ENCODE measurements around the gene RNF8.
"Not testable (repeated sequence)": the region's sequence is repeated elsewhere in the genome, so short reads cannot be mapped to it uniquely, and the experiment has no call there.

RNF8 gene

GRCh38 chr6:37353761-37354525 lies at the start of gene RNF8:
RNF8 (plus strand) TSS chr6:37353983; CDS start chr6:37354165, 182 bp downstream.
- peak; percentile 33 to 83 for DNase-seq

DNA sequence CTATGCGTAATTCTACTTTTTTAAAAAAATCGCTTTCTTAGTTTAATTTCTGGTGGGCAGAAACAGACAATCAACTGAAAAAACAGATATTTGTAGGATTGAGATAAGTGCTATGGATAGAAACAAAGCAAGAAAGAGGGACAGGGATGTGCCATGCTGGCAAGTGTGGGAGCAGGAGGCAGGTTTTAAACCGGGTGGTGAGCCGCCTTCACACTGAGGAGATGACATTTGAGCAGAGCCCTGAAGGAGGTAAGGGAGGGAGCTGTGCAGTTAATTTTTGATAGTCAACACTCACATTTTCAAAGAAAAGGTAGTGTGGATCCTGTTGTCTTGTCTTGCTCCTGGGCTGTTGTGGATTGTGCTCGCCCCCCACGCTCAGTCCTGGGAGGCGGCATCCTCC lies 49.0 kb upstream of the RNF8 start:
- DNase-seq: no peak

- DNase-seq: no peak
These were observed 47.9 kb upstream of the RNF8 start for GRCh38 chr6:37305841-37306425.

DNA sequence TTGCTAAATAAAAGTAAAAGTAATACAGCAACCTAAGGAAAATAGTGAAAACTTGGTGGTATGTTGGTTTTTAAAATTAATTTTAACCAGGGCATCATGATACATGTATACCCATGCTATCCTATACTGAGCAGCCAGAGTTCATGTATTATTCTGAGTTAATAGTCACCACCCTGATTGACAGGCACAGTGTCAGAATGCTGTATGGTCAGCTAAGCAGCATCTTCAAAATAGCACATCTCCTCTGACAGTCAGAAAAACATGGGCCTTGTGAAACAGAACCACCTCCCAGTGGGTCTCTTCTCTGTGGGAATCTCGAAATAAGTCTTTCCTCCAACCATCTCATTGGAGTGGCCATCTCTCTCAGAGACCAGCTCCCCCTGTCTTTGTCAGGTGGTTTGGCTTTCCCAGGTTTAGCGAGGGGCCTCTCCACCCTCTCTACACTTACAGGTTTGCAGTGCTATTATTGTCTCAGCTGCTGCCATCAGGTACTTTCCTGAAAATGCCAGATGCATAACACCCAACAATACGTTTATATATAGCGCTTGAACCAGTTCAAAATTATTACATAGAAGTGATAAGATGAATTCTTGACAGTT lies 47.1 kb upstream of the RNF8 start:
- no peak for DNase-seq

GRCh38 chr6:37307484-37307883 lies 46.3 kb upstream of the RNF8 start:
- DNase-seq: not testable (repeated sequence)

DNA sequence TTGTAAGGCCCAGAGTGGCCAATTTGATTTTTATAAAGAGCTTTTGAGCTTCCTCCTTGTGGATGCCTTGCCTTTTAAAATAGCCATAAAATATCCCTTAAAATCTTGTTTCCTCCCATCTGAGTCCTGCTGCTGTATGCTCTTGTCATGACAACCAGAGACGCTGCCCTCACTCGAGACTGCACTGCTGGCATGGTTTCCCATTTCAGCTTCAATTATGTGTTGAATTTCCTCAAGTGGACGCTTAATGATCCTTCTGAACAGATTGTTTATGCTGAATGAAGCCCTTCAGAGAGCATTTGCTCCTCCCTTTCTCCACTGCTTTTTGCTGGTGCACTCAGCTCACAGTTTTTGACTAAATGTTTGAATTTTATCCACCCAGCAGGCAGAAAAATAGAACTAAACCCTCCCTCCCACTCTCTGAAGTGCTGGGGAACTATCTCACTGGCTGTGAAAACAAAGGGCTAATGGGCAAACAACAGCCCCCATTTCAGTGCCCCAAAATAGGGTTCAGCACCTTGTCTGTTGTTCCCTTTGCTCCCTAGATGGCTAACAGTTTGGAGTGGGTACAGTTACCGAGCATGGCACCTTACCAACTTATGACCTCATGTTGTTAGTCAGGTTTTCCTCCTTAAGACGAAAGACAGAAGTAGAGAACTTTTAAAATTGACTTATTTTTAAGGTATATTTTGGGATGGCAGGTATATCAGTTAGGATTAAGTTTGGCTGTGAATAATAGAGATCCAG lies 45.5 kb upstream of the RNF8 start:
- DNase-seq: no peak

DNA sequence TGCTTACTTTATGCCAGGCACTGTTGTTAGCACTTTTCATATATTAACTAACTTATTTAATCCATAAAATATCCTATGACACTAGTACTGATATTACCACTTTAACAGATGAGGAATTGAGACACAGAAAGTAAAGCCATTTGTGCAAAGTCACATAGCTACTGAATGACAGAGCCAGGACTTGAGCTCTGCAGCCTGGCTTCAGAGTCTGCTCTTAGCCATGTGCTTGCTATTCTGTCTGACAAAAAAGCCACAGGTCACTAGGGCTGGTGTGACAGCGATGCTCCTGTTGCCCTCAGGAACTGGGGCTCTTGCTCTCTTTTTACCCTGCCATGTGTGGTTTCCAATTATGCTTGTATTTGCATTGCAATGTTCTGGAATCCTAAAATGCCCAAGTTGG lies 44.7 kb upstream of the RNF8 start:
- DNase-seq: no peak

- DNase-seq: no peak
These were observed 44.1 kb upstream of the RNF8 start for GRCh38 chr6:37309692-37310091.

- DNase-seq: no peak
These were observed 42.8 kb upstream of the RNF8 start for GRCh38 chr6:37310966-37311365.

GRCh38 chr6:37311741-37312473 lies 41.9 kb upstream of the RNF8 start:
- no peak for DNase-seq

DNA sequence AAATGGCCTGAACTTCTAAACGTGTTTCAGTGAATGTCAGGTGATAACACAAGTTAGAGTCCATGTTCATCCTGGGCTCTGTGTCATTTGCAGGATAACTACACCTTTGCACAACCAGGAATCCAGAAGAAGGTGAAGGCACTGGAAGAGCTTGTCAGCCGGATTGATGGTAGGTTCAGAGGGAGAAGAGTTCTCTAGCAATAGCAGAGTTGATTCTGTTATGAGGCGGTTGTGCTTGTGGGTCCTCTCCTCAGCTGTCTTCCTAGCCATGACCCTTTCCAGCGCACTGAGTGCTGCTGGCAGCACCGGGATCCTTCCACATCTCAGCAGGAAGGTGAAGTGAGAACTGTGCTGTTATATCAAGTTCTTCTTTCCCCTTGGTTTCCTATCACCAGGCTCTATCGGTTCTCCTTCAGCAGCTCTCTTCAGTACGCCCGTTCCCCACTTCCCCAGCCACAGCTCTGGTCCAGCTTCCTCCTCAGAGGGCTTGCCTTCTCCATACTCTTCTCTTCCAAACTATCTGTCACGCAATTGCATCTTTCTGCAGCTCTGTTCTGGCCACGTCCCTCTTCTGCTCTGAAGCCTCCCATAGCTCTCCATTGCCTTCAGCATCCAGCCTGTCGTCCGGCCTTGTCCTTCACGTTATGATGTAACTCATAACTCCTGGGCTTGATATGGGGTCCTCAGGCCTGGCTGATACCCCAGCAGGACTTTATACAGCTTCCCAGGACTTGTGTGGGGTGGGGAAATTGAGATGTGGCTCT lies 39.9 kb upstream of the RNF8 start:
- DNase-seq: no peak

DNA sequence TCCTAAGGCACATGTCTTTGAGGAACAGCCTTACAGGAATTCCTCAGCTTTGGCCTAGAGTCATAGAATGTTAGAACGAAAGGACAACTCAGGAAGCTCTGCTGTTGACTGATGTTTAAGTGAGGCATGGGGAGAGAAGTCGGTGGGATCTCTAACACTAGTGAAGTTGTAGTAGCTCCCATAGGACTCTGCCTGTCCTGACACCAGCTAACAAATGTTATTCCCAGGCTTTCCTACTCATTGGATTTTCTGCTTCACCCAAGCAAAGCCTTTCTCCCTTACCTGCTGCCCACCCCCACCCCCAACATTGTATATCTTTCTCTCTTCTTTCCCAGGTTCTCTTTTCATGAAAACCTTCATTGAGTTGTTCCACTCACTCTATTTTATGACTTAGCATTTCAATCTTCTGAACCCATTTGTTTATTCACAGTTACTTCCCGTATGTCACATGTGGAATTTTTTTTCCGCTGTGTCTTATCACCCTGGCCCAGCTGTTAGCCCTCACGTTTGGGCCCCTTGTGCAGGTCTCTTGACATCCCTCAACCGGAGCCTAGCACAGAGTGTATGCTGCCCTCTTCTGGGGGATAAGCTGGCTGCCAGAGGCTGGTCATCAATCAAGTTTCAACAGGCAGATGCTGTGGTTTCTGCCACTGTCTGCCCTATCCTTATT lies 39.2 kb upstream of the RNF8 start:
- DNase-seq: peak in 1 of 2 experiments; percentile 17

GRCh38 chr6:37315157-37315515 lies 38.6 kb upstream of the RNF8 start:
- DNase-seq: no peak

- no peak for DNase-seq
These were observed 37.7 kb upstream of the RNF8 start for GRCh38 chr6:37316071-37316470.

DNA sequence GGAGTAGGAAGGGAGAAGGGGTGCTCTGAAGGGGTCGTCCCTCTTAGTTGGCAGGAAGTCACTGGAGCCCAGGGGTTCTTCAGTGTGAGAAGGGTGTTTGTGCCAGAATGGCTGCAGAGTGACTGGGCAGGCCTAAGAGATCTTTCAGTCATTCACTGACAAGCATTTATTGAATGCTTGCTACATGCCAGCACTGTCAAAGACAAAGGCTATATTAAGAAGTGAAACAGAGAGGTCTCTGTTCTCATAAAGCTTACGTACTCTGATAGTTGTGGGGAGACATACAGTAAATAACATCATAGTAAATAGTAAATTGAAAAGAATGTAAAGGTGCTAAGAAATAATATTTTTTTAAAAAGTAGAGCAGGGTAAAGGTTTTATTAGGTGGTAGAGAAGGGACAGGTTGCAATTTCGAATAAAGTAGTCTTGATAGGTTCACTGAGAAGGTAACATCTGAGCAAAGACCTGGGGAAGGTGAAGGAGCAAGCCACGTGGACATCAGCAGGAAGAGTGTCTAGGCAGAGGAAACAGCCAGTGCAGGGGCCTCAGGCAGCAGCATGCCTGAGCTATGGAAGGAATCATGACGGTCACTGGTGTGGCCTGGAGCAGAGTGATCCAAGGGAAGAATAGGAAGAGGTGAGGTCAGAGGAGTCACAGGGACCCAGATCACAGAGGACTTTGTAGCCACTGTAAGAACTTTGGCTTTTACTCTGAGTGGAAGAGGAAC lies 36.3 kb upstream of the RNF8 start:
- no peak for DNase-seq

DNA sequence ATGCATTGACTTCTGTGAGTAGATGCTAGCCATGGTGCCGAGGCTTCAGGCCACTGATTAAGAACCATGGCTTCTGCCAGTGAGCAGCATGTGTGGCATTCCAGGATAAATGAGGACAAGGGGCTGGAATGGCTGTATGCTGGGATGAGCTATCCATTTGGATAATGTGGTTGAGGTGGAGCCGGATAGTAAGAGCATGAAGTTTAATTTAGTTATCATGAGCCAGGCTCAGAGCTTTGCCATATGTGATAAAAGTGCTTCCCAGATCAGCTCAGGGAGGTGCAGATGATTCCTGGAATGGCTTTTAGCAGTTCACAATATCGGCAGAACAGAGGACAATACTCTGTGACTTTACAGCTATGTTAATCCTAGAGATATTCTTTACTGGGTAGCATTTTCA lies 34.6 kb upstream of the RNF8 start:
- DNase-seq: no peak

- no peak for DNase-seq
These were observed 33.8 kb upstream of the RNF8 start for GRCh38 chr6:37319856-37320480.

DNA sequence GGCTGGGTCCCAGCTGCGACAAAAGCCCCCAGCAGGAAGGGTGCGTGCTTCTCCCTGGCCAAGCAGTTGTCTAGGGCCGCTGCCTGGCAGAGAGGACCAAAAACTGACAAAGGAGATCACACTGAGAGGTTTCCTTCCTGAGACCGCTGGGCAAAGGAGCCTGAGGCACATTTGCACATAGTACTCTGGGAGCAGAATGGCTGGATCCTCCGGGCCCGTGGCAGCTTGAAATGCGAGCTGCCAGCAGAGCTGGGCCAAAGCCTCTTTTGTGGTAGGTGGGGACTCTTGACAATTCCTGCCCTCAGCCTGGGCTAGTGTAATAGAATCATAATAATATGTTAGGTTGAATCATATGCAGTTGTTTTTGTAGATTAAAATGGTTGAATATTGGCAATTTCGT lies 33.1 kb upstream of the RNF8 start:
- no peak for DNase-seq

DNA sequence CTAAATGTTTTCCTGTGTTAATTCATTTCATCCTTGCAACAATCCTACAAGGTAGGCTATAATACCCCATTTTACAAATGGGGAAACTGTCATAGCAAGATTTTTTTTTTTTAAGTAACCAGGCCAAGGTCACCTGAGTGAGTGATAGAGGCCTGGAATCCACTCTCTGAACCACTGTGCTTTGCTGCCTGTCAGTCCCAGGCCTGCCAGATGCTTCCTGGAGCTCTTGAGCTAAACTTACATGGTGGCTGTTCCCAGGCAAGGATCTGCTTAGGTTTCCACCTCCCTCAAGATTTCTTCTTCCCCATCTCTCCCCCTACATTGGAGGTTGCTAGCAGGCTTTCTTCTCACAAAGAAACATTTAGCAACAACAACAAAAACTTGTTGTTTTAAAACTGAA lies 32.7 kb upstream of the RNF8 start:
- no peak for DNase-seq

Measured in SW 1271 (cell line).